HepG2 (cell line): ENCODE measurements around the gene TMX2. TPM values are rescaled to one million over a fixed set of nuclear protein-coding genes. Genes with fewer than 3 reads are reported as not detected.

Experiments used
- MTF1 ChIP-seq: sonication (generic); formaldehyde crosslinking; IDR thresholded peaks from 2 replicates; pipeline ENCODE4 v1.5.0; 2020; ENCODE audit warnings: missing genetic modification reagents
- POLR2AphosphoS2 ChIP-seq: IDR thresholded peaks from 2 replicates; pipeline ENCODE4 v1.6.1; 2011; ENCODE audit warnings: low read depth, low read length, improper control_type of control experiment
- RARG ChIP-seq: sonication (generic); formaldehyde crosslinking; IDR thresholded peaks from 2 replicates; pipeline ENCODE4 v1.4.0; 2020; ENCODE audit warnings: low read depth, mild to moderate bottlenecking, missing genetic modification reagents
- RNF2 ChIP-seq: fragments of 450-650 bp; conservative IDR thresholded peaks from 2 replicates; pipeline ENCODE4 v1.6.1; 2016; ENCODE audit warnings: low read depth
- TBX2 ChIP-seq: sonication (generic); formaldehyde crosslinking; IDR thresholded peaks from 2 replicates; pipeline ENCODE4 v1.5.0; 2020; ENCODE audit warnings: missing genetic modification reagents, mild to moderate bottlenecking, borderline replicate concordance
- TMF1 ChIP-seq: sonication (generic); formaldehyde crosslinking; IDR thresholded peaks from 2 replicates; pipeline ENCODE4 v1.8.1; 2022; ENCODE audit warnings: low read depth, missing genetic modification reagents
- ZBTB20 ChIP-seq: sonication (generic); formaldehyde crosslinking; IDR thresholded peaks from 2 replicates; pipeline ENCODE4 v1.8.1; 2023; ENCODE audit warnings: missing genetic modification reagents, low read depth, mild to moderate bottlenecking, borderline replicate concordance
- ZNF160 ChIP-seq: sonication (generic); formaldehyde crosslinking; IDR thresholded peaks from 2 replicates; pipeline ENCODE4 v1.8.0; 2022; ENCODE audit warnings: mild to moderate bottlenecking, inconsistent platforms, missing genetic modification reagents
- ZNF256 ChIP-seq: sonication (generic); formaldehyde crosslinking; conservative IDR thresholded peaks from 2 replicates; pipeline ENCODE4 v1.4.0; 2020; ENCODE audit warnings: missing genetic modification reagents
- ZSCAN9 ChIP-seq: IDR thresholded peaks from 2 replicates; pipeline ENCODE4 v1.6.1; 2016; ENCODE audit warnings: borderline replicate concordance
- polyA plus RNA-seq, 8 experiments: library from polyadenylated mRNA; depleted of rRNA in 3 of 8; stranded (reverse) in 7 of 8; unstranded in 1 of 8; fragments of >200 nt; fragmentation: Illumina TruSeq in 4 of 8; extraction: Trizol in 4 of 8; gene quantifications; 2 replicates each; pipeline versions ENCODE4 v1.2.1 to v1.2.3, GENCODE V29; 2011 to 2016; ENCODE audit warnings: low read depth in 4 of 8, missing spikeins in 1 of 8, mixed read lengths in 1 of 8; ENCODE audit not compliant: insufficient read depth in 1 of 8
- total RNA-seq, 5 experiments: library from RNA; depleted of rRNA; stranded (reverse); fragments of >200 nt; fragmentation: Illumina TruSeq; extraction: Trizol; gene quantifications; 2 replicates each; pipeline ENCODE4 v1.2.3, GENCODE V29; 2016; ENCODE audit warnings: low read depth in 1 of 5
- TF ChIP-seq, protein P1 (sequence below), 2 experiments: sonication (generic) in 1 of 2; formaldehyde crosslinking in 1 of 2; IDR thresholded peaks; 2 replicates each; pipeline versions ENCODE4 v1.5.1 to v1.6.1; 2011 to 2020; ENCODE audit warnings: borderline replicate concordance in 1 of 2, low read depth in 1 of 2, low read length in 1 of 2, mild to moderate bottlenecking in 1 of 2, missing genetic modification reagents in 1 of 2, moderate library complexity in 1 of 2
- TF ChIP-seq, protein P2 (sequence below): fragments of 450-650 bp; IDR thresholded peaks from 2 replicates; pipeline ENCODE4 v1.6.1; 2017; ENCODE audit warnings: mild to moderate bottlenecking
- TF ChIP-seq, protein P3 (sequence below): IDR thresholded peaks from 2 replicates; pipeline ENCODE4 v1.6.1; 2016; ENCODE audit warnings: missing biosample characterization, missing genetic modification reagents, low read depth
- TF ChIP-seq, protein P4 (sequence below): sonication (generic); formaldehyde crosslinking; IDR thresholded peaks from 2 replicates; pipeline ENCODE4 v1.4.0; 2020; ENCODE audit warnings: missing genetic modification reagents; ENCODE audit errors: not compliant biosample characterization
- TF ChIP-seq, protein P5 (sequence below): sonication (generic); formaldehyde crosslinking; IDR thresholded peaks from 2 replicates; pipeline ENCODE4 v1.4.0; 2020; ENCODE audit warnings: missing genetic modification reagents
- TF ChIP-seq, protein P6 (sequence below): sonication (generic); formaldehyde crosslinking; IDR thresholded peaks from 2 replicates; pipeline ENCODE4 v1.4.0; 2020; ENCODE audit warnings: missing genetic modification reagents

Gene TMX2
- total and polyA plus RNA-seq, 2 of the 13 experiments (the other 11 are each of a cell fraction or from before 2014, with no cell fraction given), result 84.5 to 129 TPM

DNA sequence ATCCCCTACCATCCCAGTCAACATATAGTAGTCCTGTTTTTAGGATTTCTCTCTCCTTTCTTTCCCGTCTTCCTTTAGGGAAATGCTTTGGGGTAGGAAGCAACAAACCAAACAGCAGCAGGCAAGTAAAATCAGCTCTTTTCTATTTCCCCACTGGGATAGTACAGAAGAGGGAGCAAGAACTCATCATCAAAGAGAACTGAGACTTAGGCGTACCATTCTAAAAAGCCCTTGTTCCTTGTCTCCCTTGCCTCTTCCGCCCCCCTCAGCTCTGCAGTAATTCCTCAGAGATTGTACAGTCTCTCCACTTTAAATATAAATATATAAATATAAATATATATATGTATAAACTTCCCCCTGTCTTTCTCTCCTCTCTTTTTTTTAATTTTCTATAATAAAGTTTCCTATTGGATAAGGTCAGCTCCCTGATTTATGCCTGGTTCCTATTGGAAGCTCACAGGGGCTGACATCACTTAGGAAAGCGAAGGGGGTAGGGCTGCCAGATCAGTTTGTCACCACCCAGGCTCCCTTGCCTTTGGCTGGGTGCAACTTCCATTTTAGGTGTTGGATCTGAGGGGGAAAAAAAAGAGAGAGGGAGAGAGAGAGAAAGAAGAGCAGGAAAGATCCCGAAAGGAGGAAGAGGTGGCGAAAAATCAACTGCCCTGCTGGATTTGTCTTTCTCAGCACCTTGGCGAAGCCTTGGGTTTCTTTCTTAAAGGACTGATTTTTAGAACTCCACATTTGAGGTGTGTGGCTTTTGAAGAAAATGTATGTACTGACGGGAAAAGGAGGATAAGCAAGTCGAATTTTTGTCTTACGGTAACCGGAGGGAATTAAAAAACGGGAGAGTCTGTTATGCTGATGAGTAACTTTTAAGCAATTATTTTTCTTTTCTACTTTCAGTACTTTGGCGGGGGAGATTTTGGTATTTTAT is 49.2 kb downstream of the TMX2 start, which contains the start of gene CTNND1 (continued):
- TF ChIP-seq, protein P1, sequence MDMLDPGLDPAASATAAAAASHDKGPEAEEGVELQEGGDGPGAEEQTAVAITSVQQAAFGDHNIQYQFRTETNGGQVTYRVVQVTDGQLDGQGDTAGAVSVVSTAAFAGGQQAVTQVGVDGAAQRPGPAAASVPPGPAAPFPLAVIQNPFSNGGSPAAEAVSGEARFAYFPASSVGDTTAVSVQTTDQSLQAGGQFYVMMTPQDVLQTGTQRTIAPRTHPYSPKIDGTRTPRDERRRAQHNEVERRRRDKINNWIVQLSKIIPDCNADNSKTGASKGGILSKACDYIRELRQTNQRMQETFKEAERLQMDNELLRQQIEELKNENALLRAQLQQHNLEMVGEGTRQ (IDR thresholded peaks at IDR 0.05; ENCODE audit: low read depth, low read length), result no peak
- TF ChIP-seq, protein P1 (CRISPR knock-in tag; IDR thresholded peaks at IDR 0.05; ENCODE audit: borderline replicate concordance), result no peak; the same call in 1 of the 2 replicates
- no peak for TF ChIP-seq MTF1 (CRISPR knock-in tag)
- peak; percentile 88 for TF ChIP-seq ZSCAN9 (CRISPR knock-in tag)
- TF ChIP-seq, protein P2, sequence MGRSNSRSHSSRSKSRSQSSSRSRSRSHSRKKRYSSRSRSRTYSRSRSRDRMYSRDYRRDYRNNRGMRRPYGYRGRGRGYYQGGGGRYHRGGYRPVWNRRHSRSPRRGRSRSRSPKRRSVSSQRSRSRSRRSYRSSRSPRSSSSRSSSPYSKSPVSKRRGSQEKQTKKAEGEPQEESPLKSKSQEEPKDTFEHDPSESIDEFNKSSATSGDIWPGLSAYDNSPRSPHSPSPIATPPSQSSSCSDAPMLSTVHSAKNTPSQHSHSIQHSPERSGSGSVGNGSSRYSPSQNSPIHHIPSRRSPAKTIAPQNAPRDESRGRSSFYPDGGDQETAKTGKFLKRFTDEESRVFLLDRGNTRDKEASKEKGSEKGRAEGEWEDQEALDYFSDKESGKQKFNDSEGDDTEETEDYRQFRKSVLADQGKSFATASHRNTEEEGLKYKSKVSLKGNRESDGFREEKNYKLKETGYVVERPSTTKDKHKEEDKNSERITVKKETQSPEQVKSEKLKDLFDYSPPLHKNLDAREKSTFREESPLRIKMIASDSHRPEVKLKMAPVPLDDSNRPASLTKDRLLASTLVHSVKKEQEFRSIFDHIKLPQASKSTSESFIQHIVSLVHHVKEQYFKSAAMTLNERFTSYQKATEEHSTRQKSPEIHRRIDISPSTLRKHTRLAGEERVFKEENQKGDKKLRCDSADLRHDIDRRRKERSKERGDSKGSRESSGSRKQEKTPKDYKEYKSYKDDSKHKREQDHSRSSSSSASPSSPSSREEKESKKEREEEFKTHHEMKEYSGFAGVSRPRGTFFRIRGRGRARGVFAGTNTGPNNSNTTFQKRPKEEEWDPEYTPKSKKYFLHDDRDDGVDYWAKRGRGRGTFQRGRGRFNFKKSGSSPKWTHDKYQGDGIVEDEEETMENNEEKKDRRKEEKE, result no peak
- TF ChIP-seq, protein P3, sequence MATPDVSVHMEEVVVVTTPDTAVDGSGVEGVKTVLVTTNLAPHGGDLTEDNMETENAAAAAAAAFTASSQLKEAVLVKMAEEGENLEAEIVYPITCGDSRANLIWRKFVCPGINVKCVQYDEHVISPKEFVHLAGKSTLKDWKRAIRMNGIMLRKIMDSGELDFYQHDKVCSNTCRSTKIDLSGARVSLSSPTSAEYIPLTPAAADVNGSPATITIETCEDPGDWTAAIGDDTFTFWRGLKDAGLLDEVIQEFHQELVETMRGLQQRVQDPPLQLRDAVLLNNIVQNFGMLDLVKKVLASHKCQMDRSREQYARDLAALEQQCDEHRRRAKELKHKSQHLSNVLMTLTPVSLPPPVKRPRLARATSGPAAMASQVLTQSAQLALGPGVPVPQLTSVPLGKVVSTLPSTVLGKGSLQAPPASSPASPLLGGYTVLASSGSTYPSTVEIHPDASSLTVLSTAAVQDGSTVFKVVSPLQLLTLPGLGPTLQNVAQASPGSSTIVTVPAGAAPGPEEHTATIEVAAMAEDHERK (CRISPR knock-in tag), result no peak
- TF ChIP-seq, protein P4, sequence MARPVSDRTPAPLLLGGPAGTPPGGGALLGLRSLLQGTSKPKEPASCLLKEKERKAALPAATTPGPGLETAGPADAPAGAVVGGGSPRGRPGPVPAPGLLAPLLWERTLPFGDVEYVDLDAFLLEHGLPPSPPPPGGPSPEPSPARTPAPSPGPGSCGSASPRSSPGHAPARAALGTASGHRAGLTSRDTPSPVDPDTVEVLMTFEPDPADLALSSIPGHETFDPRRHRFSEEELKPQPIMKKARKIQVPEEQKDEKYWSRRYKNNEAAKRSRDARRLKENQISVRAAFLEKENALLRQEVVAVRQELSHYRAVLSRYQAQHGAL (CRISPR knock-in tag), result no peak
- TF ChIP-seq, protein P5, sequence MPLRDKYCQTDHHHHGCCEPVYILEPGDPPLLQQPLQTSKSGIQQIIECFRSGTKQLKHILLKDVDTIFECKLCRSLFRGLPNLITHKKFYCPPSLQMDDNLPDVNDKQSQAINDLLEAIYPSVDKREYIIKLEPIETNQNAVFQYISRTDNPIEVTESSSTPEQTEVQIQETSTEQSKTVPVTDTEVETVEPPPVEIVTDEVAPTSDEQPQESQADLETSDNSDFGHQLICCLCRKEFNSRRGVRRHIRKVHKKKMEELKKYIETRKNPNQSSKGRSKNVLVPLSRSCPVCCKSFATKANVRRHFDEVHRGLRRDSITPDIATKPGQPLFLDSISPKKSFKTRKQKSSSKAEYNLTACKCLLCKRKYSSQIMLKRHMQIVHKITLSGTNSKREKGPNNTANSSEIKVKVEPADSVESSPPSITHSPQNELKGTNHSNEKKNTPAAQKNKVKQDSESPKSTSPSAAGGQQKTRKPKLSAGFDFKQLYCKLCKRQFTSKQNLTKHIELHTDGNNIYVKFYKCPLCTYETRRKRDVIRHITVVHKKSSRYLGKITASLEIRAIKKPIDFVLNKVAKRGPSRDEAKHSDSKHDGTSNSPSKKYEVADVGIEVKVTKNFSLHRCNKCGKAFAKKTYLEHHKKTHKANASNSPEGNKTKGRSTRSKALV (CRISPR knock-in tag), result no peak
- TF ChIP-seq, protein P6, sequence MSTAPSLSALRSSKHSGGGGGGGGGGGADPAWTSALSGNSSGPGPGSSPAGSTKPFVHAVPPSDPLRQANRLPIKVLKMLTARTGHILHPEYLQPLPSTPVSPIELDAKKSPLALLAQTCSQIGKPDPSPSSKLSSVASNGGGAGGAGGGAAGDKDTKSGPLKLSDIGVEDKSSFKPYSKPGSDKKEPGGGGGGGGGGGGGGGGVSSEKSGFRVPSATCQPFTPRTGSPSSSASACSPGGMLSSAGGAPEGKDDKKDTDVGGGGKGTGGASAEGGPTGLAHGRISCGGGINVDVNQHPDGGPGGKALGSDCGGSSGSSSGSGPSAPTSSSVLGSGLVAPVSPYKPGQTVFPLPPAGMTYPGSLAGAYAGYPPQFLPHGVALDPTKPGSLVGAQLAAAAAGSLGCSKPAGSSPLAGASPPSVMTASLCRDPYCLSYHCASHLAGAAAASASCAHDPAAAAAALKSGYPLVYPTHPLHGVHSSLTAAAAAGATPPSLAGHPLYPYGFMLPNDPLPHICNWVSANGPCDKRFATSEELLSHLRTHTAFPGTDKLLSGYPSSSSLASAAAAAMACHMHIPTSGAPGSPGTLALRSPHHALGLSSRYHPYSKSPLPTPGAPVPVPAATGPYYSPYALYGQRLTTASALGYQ, result 0 out of 2 replicates have a peak, but pooled peaks have one; percentile 13
- TF ChIP-seq POLR2AphosphoS2, result peak; percentile 67; the same call in 1 of the 2 replicates
- no peak for TF ChIP-seq ZNF160 (CRISPR knock-in tag)
- TF ChIP-seq TBX2 (CRISPR knock-in tag), result peak; percentile 32; the same call in 1 of the 2 replicates
- TF ChIP-seq RNF2, result no peak
- TF ChIP-seq TMF1 (CRISPR knock-in tag), result no peak
- TF ChIP-seq ZNF256 (CRISPR knock-in tag), result no peak
- no peak for TF ChIP-seq RARG (CRISPR knock-in tag)
- no peak for TF ChIP-seq ZBTB20 (CRISPR knock-in tag)
